ENCODE data around the gene CDK9.

- TF ChIP-seq EZH2 (IDR thresholded peaks at IDR 0.05; ENCODE audit: low read depth, unreplicated experiment) (no peak), REST (IDR thresholded peaks at IDR 0.05; ENCODE audit: unreplicated experiment) (no peak), ETS1 (IDR thresholded peaks at IDR 0.05) (no peak), EZH2phosphoT487 (IDR thresholded peaks at IDR 0.05; ENCODE audit: unreplicated experiment) (no peak), POLR2AphosphoS5 (IDR thresholded peaks at IDR 0.05; ENCODE audit: low read depth) (peak; percentile 67), STAT1 (IDR thresholded peaks at IDR 0.05; ENCODE audit: unreplicated experiment) (no peak), JUNB (IDR thresholded peaks at IDR 0.05; ENCODE audit: unreplicated experiment) (no peak), ZNF114 (CRISPR knock-in tag; IDR thresholded peaks at IDR 0.05) (no peak), NANOG (IDR thresholded peaks at IDR 0.05; ENCODE audit: borderline replicate concordance) (no peak), CREB1 (CRISPR knock-in tag; IDR thresholded peaks at IDR 0.05; ENCODE audit: low read depth) (no peak)
- TF ChIP-seq, protein P1, sequence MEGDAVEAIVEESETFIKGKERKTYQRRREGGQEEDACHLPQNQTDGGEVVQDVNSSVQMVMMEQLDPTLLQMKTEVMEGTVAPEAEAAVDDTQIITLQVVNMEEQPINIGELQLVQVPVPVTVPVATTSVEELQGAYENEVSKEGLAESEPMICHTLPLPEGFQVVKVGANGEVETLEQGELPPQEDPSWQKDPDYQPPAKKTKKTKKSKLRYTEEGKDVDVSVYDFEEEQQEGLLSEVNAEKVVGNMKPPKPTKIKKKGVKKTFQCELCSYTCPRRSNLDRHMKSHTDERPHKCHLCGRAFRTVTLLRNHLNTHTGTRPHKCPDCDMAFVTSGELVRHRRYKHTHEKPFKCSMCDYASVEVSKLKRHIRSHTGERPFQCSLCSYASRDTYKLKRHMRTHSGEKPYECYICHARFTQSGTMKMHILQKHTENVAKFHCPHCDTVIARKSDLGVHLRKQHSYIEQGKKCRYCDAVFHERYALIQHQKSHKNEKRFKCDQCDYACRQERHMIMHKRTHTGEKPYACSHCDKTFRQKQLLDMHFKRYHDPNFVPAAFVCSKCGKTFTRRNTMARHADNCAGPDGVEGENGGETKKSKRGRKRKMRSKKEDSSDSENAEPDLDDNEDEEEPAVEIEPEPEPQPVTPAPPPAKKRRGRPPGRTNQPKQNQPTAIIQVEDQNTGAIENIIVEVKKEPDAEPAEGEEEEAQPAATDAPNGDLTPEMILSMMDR (conservative IDR thresholded peaks at IDR 0.05; ENCODE audit: low read depth in 2 of 2) = peak in 1 of 2 experiments; percentile 16; a peak in 2 of 4 replicates
Measured at GRCh38 chr9:127828262-127829031, 42.6 kb downstream of the CDK9 start.
